SW480 (cell line): ENCODE measurements around the gene BPIFB2.

Experiments used
- DNase-seq: peaks from one replicate; pipeline ENCODE4 v3.0.0-alpha.2; 2016; ENCODE audit warnings: low spot score

Gene BPIFB2

DNA sequence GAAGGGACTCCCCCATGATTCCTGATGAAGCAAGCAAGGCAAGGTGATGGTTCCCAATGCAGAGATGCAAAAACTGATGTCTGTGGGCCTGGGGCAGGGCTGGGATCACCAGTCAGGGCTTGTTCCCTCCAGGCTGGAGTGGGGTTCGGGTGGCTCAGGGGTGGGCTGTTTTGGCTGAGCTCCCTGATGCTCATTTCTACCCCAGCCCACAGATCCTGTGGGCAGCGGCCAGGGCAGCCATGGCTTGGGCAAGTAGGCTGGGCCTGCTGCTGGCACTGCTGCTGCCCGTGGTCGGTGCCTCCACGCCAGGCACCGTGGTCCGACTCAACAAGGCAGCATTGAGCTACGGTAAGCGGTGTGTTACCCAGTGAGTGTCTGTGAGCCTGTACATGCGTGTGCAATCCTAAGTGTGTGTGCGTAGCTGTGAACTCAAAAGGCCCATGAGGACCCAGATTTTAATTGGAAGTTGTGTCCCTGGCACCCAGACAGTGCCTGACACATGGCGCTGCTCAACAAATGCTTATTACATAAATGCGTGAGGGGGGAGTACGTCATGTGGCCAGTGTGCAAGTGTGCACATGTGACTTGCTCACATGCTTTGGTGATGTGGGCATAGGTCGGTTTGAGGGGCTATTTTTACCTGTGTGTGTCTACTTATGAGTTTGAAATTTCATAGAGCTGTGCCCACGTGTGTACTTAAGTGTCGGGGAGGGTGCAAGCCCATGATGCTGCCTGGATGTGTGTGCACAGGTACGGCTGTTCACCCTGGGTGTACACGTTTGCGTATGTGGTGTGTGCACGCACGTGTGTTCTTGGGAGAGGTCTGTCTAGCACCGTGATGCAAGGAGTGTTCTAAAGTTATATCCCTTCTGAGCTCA, 1.1 kb downstream of the BPIFB2 start:
- no peak for DNase-seq

DNA sequence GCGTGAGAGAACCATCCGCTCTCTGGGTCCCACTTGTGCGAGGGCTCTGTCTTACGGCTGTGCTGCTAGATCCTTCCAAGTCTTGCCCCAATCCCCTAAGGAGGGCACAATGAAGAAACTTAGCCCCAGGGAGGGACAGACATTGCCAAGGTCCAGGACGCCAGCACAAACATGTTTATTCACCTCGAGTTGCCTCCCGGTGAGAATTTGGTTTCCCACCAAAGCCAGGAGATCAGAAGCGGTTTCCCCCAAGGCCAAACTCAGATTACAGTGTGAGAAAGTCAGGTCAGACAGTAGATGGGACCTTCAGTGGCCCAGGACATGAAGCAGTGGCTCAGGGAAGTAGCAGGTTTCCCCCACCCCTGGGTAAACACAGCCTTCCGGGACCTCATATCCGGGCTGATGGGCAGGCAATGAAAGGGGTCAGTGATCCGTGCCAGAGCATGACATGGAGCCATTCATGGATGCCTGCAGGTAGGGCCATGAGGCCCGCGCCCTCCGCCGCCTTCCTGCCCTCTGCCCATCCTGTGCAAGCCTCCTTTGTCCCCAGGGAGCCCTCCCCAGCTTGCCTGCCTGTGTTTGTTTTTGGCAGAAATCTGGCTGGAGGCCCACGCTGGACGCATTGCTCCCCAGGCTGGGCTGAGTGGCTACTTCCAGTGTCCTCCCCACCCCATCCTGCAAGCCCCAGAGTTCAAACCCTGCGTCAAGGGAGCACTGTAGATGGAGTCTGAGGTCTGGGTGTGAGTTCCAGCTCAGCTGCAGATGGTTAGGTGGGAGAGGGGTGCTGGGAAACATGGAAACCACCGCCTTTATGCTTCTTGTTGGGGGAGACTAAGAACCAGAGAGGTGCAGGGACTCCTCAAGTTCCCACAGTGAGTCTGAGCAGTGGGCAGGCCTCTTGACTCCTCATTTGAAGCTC, 2.0 kb downstream of the BPIFB2 start:
- no peak for DNase-seq

- no peak for DNase-seq
Measured at GRCh38 chr20:33010133-33010504, 2.6 kb downstream of the BPIFB2 start.

- no peak for DNase-seq
Measured at GRCh38 chr20:33010674-33011449, 3.4 kb downstream of the BPIFB2 start.

- DNase-seq = no peak
Measured at GRCh38 chr20:33012327-33013189, 5.1 kb downstream of the BPIFB2 start.

DNA sequence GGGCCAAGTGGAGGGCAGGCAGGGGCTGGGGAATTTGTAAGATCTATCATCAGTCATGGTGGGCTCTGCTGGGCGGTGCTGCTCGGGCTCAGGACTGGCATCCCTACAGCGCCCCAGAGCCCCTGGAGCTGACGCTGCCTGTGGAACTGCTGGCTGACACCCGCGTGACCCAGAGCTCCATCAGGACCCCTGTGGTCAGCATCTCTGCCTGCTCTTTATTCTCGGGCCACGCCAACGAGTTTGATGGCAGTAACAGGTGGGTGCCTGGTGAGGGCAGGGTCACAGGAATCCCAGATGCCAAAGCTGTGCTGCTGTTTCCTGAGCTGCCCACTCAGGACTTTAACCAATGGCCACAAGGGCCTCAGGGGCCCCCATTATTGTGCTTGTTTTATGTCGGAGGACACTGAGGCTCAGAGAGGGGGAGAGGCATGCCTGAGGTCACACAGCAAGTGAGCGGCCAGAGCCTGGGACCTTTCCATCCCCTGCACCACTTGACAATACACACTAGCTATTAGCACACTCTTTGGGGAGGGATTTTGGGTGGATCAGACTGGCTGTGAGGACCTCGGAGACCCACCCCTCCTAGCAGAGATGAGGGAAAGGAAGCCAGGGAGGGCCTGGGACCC, 6.3 kb downstream of the BPIFB2 start:
- DNase-seq = no peak

DNA sequence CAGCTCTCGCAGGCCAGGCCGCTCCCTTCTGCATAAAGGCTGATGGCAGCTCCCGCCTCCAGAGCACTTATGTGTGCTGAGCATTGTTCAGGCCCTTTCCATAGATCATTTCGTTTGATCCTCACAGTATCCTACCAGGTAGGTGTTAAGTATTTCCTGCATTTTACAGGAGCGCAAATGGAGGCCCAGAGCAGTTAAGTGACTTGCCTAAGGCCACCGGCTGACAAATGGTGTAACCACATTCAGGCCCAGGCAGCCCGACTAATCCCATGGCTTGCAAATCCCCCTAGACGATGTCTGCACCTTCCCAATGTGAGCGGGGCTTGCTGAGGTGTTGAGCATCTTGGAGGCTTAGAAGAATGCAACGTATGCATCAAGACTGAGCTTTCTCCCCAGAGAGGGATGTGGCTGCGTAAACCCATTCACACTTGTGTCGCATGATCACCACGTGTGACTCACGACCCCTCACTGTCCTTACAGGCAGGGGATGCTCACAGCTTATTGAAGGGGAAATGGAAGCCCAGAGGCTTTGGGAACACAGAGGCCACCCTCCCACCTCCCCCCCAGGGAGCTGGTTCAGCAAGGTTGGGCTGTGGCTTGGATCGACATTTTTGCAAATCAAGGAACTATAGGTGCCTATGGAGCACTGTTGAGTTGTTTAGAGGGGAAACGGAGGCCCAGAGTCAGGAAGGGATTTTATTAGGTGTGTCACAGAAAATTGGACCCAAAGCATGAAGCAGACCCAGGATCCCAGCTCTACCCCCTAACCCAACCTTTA, 7.0 kb downstream of the BPIFB2 start:
- DNase-seq = no peak

DNA sequence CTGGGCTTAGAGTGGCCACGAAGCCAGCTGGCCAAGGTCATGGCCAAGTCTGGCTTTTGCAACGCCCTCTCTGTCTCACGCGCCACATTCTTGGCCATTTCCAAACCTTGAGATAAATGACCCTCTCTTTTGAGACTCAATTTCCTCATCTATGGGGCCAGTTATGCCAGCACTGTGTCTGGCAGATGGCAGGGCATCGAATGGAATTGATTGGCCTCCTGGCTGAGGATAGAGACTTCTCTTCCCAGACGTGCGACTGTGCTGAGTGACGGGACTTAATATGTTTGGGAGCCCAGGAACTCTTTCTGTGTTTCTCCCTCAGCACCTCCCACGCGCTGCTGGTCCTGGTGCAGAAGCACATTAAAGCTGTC, 7.6 kb downstream of the BPIFB2 start:
- DNase-seq = no peak

DNA sequence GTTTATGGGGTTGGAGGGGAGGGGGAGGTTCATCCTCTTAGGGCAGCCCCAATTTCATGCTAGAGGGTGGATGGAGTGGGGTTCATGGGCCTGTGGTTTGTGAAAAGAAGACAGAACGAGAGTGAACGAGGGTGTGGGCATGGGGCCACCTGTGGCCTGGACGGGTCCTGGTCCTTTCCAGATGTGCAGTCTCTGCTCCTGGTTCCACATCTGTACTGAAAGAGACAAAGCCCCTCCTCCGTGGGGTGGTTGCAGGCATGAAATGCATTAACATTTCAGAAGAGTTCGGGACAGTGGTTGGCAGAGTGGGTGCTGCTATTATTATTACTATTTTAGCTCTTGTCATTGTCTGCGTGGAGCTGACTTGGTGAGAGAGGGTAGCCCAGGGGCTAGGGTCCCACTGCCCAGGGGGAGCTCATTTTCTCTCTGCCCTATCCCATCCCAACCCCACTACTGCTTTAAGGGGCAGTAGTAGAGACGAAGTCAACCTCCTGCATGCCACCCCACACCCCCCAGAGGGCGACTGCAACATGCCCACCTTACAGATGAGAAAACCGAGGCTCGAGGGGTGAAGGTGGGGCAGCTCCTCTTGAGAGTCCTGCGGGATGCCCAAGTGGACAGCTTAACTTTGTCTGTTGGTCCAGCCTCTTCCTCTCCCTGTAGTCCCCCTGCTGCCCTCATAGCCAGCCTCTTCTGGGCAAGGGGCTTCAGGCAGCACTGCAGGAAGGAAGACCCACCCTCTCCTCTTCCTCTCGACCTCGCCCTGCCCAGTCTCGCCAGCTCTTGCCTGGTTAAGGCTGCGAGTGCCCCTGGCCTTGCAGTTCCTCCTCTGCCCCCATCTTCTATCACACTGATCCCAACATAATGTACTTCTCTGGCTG, 8.4 kb downstream of the BPIFB2 start:
- no peak for DNase-seq

- no peak for DNase-seq
Measured at GRCh38 chr20:33016581-33017109, 9.1 kb downstream of the BPIFB2 start.

DNA sequence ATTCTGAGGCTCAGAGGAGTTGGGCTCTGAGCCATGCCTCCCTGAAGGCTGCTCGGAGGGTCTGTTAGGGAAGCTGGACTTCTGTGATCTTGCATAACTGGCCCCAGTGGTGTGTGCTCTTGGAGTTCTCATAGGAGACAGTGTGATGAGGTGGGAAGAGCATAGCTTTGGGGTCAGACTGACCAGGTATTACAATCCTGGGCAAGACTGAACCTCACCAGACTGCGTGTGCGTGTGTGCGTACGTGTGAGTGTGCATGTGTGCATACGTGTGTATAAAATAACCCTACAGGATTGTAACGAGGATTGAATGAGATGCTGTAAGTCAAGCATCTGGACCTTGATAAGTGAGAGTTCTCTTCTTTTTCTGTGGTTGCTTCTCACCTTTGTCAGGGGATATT, 10.0 kb downstream of the BPIFB2 start:
- no peak for DNase-seq

DNA sequence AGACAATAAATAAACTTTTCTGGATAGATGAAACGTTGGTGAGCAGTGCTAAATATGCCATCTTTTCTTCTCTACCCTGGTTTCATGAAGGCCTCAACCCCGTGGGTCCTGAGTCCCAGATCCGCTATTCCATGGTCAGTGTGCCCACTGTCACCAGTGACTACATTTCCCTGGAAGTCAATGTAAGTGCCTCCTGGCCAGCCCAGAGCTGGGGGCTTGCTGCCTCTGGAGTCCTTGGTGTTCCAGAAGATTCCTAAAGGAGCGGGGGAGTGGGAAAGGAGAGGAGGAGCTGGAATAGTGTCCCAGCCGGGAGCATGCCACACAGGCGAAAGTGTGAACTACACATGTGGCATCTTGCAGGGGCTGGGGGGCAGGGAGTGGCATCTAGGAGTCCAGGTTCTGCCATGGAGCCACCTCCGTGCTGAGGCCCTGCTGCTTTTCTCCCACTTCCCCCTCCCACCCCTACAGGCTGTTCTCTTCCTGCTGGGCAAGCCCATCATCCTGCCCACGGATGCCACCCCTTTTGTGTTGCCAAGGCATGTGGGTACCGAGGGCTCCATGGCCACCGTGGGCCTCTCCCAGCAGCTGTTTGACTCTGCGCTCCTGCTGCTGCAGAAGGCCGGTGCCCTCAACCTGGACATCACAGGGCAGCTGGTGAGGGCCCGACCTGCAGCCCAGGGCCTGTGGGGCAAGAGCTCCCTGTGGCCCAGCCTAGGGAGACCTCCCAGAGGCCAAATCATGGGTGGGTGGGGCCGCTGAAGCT, 10.8 kb downstream of the BPIFB2 start:
- DNase-seq = no peak

- DNase-seq = no peak
Measured at GRCh38 chr20:33019465-33020277, 12.2 kb downstream of the BPIFB2 start.

DNA sequence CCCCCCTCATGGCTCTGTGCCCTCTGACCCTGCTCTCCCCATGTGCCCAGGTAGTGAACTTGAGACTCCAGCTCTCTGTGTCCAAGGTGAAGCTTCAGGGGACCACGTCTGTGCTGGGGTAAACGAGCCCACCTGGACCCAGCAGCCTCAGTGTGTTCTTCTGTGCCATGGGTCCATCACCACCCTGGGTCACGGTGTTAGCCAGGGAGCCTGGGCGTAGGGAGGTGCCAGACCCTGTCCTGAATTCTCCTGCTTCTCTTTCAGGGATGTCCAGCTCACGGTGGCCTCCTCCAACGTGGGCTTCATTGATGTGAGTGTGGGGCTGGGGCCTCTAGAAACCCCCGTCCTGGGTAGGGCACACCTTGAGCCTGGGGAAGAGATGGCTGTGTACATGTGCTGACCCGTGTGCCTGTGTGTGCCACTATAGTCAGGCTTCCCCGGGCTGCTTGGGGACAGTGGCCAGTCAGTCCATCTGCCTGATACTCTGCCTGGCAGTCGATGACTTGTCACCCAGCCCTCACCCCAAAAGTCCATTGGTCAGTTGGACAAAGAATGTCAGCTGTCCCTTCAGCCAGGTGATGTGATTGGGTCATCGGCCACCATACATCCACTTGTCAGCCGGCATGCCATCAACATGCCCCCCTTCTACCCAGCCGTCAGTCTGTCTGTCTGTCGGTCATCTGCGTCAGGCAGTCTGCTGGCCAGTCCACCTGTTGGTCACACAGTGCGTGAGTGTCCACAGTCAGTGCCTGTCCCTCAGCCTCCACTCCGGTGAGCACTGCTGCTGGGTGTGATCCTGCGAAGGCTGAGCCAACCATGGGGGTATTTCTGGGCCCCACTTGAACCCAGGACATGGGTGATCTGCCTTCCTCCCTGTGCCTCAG, 13.0 kb downstream of the BPIFB2 start:
- no peak for DNase-seq

DNA sequence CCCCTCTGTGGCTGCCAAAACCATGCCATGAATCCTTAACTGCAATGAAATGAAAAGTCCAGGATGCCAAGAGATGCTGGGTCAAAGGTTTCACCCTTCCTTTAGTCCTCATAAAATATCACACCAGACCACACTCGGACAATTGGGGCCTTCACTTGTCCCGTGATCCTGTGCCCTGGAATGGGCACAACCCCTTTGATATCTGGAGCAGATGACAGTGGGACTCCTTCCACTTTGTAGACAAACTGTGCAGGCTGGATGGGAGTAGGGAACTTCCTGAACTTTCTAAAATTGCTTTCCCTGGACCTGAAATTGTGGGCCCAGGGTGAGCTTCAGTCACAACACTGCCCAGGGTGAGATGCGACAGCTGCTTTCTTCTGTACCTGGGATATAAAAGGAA, 14.4 kb downstream of the BPIFB2 start:
- DNase-seq = no peak

DNA sequence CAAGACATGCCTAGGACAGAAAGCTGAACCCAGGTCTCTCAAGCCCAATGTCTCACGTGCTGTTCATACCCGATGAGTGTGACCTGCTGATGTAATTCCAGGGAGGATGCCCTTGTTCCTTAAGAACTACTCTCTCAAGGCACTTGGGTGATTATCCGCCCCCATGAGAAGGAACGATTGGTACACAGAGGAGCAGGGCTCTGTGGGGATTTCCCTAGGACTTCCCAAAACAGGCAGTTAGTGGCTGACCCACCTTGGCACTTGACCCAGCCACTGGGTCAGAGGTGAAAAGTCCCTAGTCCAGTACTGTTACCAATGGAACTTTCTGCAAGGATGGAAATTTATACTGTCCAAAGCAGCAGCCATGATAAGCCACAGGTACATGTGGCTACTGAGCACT, 14.8 kb downstream of the BPIFB2 start:
- DNase-seq = no peak
